HG03139 (cell line): Measurements from ENCODE around the gene SLC24A3.

Source experiments
- ATAC-seq: cut with Tn5 transposase; IDR thresholded peaks from one replicate; pipeline ENCODE4 v1.9.1; 2021; ENCODE audit not compliant: unreplicated experiment

SLC24A3 gene

GRCh38 chr20:19301142-19301541 lies 88.7 kb downstream of the SLC24A3 start:
- no peak for ATAC-seq

GRCh38 chr20:19301843-19302242 lies 89.4 kb downstream of the SLC24A3 start:
- ATAC-seq, result no peak

DNA sequence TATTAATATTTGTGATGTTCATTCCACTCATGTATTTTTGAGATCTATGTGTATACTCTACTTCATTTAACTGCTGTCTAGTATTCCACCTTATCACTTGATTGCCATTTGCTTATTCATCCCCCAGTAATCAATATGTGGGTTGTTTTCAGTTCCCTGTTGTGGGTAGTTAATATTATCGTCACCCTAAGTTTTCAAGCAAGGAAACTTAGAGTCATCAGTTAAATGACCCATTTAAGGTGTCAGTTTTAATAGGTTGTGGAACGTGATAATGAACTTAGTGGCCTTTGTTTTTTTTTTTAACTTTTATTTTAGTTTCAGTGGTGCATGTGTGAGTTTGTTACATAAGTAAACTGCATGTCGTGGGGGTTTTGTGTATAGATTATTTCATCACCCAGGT lies 90.3 kb downstream of the SLC24A3 start:
- no peak for ATAC-seq

DNA sequence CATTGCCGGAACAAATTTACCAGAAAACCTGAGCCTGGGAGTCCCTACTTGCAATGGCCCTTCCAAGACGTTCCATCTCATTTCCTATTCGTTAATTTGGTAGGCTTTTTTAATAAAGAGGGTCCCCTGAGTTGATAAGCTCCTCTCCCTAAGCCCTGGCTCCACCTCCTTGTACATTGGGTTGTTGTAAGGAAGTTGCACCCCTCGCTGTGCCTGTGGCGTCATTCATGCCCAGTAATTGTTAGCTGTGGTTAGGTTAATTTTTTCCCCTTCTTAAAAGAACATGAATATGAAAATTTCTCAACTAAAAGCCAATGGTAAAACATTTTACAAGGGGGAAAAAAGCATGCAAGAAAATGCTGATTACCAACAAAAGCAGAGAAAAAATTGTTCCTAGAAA lies 91.9 kb downstream of the SLC24A3 start:
- ATAC-seq, result no peak

GRCh38 chr20:19304886-19305415 lies 92.5 kb downstream of the SLC24A3 start:
- no peak for ATAC-seq

DNA sequence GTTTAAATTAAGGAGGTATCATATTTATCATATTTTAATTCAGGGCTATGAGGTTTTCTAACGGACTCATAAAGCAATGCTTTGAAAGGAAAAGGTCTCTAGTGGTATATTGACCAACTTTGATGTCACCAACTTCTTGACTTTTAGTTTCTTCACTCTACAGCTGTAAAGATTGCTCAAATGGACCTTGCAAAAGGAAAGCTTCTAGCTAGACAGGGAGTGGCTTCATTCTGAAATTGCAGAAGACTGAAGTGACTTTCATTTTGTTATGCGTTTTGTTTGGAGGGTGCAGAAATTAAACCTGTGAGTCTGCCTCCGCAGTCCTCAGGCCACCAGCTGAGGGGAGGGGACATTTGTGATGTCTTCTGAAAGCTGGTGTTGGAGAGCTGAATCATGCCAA lies 95.7 kb downstream of the SLC24A3 start:
- no peak for ATAC-seq

GRCh38 chr20:19310541-19310940 lies 98.1 kb downstream of the SLC24A3 start:
- no peak for ATAC-seq

DNA sequence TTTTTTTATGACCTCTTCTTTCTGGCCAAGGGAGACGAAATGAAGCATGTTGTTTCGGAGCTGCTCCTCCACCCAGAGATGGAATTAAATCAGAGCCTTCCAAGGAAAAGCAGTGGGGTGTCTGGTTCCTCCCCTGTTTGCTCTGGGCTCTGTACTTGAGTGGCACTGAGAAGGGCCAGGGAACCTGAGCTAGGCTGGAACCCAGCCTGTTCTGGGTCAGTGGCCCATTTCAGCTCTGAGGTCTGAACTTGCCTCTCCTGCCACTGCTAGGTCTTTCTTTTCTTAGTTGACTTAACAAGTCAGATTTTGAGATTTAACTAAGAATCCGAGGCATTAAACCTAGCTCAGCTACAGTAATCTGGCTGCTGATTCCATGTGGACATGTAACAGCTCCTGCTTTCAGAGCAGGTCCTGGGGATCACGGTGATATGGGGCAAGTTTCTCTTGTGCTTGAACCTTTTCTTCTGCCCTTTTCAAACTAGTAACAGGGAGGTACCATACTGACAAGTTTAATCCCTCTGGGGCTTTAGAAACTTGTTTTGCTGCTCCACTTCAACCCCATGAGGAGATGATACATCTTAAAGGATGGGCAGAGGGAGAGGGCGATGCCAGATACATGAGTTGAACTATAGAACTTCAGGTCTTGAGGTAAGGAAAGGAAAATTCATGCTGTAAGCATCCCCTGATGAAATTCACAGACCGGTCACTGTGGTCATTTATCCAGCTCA lies 101.1 kb downstream of the SLC24A3 start:
- ATAC-seq, result no peak

DNA sequence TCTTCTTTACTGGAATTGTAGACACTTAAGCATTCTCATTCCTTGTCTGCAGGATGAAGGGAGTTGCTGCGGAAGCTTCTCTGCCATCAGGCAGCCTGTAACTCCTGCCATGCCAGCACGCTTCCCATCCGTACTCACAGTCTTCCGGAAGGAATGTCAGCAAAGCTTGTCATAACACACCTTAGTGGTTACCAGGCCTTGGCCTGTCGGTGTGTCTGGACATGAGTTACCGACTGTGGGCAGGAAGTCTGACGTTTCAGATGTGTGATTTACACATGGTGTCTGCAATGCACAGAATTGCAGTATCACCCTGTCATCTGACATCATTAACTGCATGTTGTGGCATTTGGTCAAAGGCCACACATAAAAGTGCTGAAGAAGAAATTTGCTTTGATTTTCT lies 102.2 kb downstream of the SLC24A3 start:
- ATAC-seq, result no peak

GRCh38 chr20:19317237-19318069 lies 105.0 kb downstream of the SLC24A3 start:
- no peak for ATAC-seq

DNA sequence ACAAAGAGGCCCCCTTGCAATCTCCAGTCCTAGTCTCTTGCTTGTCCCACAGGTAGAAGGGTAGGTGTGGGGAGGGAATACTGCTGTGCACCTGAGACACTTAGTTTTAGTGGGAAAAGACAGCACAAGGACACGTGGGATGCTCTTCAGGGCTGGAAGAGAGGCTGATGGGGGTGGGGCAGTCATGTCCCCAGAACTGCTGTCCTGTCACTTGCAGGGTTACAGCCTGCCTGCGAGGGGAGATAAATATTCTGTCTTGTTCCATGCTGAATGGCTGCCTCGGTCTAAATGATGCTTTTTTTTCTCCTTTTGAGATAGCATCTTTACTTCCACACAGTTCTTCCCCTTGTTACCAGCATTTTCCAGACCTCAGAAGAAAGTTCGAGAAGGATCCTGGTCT lies 106.2 kb downstream of the SLC24A3 start:
- ATAC-seq, result no peak

DNA sequence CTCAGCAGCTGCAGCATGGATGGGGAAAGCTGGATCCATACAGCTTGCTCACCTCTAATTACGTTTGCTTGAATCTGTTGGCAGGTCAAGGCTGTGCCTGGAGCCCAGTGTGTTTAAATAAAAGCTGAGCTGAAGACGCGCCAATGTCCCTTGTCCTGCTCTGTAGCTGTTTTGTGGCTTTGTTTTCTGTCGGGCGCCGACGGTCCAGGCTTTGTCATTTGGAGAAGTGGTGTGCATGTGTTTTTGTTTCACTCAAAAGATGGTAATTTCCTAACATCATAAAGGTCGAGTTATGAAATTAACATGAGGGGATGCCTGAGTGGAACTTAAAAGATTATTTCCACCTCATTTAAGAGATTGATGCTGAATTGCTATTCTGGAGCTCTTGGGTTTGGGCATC lies 107.6 kb downstream of the SLC24A3 start:
- no peak for ATAC-seq

- ATAC-seq, result no peak
Observed at GRCh38 chr20:19321176-19321575, 108.7 kb downstream of the SLC24A3 start.

DNA sequence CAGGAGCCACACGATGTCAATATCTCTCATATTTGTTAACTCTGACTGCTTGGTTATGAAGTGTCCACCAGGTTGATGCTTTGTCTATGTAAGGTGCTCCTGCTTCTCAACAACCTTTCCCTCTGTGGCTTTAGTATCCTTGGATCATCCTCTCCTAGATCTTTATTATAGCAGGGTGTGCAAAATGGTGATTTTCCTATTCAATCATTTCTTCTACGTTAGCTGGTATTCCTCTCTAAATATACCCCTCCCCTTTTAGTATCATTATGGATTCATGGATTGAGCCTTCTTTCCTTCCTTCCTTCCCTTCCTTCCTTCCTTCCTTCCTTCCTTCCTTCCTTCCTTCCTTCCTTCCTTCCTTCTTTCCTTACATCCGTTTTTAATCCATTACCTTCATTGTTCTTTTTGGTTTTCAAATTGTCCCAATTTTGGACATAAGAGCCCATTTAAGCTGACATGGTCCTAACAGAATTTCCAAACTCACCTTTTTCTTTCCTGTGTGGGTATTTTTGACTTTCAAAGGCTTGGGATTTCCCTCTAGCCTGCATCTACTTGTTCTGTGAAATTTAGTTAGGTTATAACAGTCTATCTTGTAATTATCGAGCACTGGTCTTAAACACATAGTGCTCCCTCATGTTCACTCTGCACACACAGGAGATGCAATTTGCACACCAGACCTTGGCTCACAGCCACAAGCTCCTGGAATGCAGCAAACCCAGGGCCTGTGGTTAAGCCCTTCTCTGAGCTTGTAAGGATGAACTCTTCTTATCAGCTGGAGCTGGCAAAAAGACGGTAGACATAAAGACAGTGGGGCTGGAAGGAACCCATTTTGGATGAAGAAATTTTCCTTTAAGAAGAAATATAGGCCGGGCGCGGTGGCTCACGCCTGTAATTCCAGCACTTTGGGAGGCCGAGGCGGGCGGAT lies 109.9 kb downstream of the SLC24A3 start:
- no peak for ATAC-seq

- ATAC-seq, result no peak
Observed at GRCh38 chr20:19327401-19327800, 115.0 kb downstream of the SLC24A3 start.

DNA sequence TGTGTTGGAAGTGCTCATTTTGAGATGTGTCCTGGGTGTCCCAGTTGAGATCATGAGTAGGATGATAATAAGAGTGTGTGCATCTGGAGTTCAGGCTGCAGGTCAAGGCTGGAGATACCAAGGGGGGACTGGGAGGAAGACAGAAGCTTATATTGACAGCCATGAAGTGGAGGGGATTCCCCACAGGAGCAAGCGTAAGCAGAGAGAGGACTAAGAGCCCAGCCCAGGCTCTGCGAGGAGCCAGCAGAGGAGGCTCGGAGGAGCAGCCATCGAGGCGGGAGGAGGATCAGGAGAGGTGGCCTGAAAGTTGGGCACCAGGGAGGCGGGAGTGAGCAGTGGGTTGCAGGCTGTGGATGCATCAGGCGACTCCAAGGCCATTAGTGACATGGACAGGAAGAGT lies 116.2 kb downstream of the SLC24A3 start:
- ATAC-seq, result no peak

GRCh38 chr20:19330038-19330437 lies 117.6 kb downstream of the SLC24A3 start:
- no peak for ATAC-seq

GRCh38 chr20:19330731-19331130 lies 118.3 kb downstream of the SLC24A3 start:
- ATAC-seq, result no peak

DNA sequence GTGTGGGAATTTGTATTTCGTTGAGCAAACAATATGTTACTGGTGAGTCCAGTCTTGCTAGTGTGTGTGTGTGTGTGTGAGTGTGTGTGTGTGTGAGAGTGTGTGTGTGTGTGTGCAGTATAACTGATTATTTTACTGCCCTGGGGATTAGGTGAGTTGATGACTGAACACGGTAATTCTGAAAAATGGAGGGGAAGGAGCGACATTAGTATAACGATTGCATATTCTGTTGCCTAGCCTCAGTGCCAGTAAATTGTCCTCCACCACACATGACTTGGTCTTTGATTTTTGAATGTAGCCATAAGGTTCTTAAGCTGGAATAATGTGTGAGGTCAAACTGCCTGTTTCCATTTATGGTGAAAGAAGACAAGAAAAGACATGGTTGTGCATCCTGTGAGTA lies 121.1 kb downstream of the SLC24A3 start:
- ATAC-seq, result no peak

DNA sequence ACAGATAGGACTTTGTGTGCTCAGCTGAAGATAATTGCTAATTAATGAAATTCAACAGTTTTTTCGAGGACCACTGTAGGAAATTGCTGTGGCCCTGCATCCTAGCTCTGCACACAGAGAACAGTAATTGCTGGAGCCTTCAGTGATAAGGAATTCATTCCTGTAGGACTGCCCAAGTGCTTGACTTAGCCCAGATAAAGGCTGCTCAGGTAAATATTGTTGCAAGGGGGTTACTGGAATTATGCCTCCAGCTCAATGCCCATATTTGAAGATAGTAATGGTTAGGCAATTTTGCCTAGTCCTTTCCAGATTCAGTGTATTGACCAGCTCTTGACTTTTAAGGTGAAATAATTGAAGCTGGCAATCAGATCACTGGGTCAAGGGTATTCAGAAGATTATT lies 122.9 kb downstream of the SLC24A3 start:
- no peak for ATAC-seq

DNA sequence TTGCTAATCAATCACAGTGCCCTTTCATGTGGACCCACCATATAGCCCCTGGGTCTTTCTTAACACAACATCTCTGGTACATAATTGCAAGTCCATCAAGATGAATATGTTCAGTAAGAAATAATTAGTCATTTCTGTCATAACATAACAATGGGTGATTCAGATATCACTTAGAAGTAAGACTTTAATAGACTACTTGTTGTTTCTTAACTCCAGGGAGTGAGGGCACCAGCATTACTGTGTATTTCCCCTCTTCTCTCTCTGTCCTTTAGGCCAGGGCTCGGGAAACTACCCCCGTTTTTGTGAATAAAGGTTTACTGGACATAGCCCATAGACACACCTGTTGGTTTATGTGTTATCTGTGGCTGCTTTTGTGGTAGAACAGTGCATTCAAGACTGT lies 123.5 kb downstream of the SLC24A3 start:
- ATAC-seq, result no peak
